Breast epithelium (tissue), 4 donors: ENCODE data around the gene MARCHF4. TPM values are rescaled to one million over a fixed set of nuclear protein-coding genes. Genes with fewer than 3 reads are reported as not detected.

ENCODE experiments used
- DNase-seq, 2 donors: peaks; one replicate each; pipeline ENCODE4 v3.0.0-alpha.2; 2019; ENCODE audit warnings: low spot score in 2 of 2
- H3K27ac ChIP-seq, 2 donors: fragments of 200-600 bp; sonication (generic) in 1 of 2; one replicate each; pipeline ENCODE4 v1.5.1; 2016 to 2019; ENCODE audit warnings: mild to moderate bottlenecking in 1 of 2
- H3K27me3 ChIP-seq, 2 donors: fragments of 200-600 bp; sonication (generic) in 1 of 2; one replicate each; pipeline versions ENCODE4 v1.5.1 to v1.6.0; 2017 to 2019; ENCODE audit warnings: control low read depth in 1 of 2, mild to moderate bottlenecking in 1 of 2
- H3K36me3 ChIP-seq: fragments of 200-600 bp; one replicate; pipeline ENCODE4 v1.5.1; 2019
- H3K4me1 ChIP-seq, 2 donors: fragments of 200-600 bp; sonication (generic); one replicate each; pipeline ENCODE4 v1.5.1; 2016 to 2019; ENCODE audit warnings: control low read depth in 1 of 2
- H3K4me3 ChIP-seq, 3 donors: fragments of 200-600 bp; sonication (generic); 1 replicate in 2 of 3; 2 replicates in 1 of 3; pipeline ENCODE4 v1.5.1; 2016 to 2019; ENCODE audit warnings: mild to moderate bottlenecking in 3 of 3, moderate library complexity in 2 of 3
- H3K9me3 ChIP-seq, 2 donors: fragments of 200-600 bp; sonication (generic) in 1 of 2; one replicate each; pipeline ENCODE4 v1.5.1; 2016 to 2019; ENCODE audit warnings: control low read depth in 1 of 2
- POLR2A ChIP-seq: fragments of 450-650 bp; IDR thresholded peaks from one replicate; pipeline ENCODE4 v1.6.1; 2016; ENCODE audit warnings: antibody characterized with exemption, mild to moderate bottlenecking, moderate library complexity
- POLR2AphosphoS5 ChIP-seq, 3 donors: sonication (generic); formaldehyde crosslinking; IDR thresholded peaks; one replicate each; pipeline ENCODE4 v1.6.1; 2017; ENCODE audit warnings: antibody characterized with exemption in 3 of 3
- intact Hi-C: fragments of 100-400 bp; cut with DNase I; formaldehyde crosslinking; loops from one replicate; pipeline ENCODE4 v1.15.1; 2023; ENCODE audit warnings: low total_unique reads
- total RNA-seq, 3 donors: library from RNA; depleted of rRNA; stranded (reverse); fragments of >200 nt; gene quantifications; one replicate each; pipeline ENCODE4 v1.1.0, GENCODE V29; 2016
- TF ChIP-seq, protein P1 (sequence below), 3 donors: fragments of 450-650 bp; IDR thresholded peaks; one replicate each; pipeline ENCODE4 v1.5.1; 2016 to 2017; ENCODE audit warnings: antibody characterized with exemption in 3 of 3, mild to moderate bottlenecking in 3 of 3, moderate library complexity in 3 of 3

The MARCHF4 gene
- total RNA-seq, 3 donors from 2014 or later = not detected

DNA sequence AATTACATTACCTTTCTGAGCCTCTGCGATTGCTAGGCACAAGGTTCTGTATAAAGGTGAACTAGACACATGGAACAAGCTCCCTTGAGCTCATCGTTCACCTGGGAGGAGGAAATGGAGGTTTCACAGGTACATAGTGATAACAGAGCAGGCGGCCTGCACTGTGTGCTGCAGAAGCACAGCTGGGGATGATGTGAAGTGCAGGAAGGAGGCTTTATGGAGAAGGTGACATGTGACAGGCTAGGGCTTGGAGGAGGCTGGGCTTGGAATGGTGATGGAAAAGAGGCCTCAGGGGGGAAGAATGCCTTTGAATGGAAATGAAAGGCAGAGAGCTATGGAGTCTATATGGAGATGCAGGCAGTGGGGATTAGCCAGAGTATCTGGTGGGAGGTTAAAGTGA is 22.9 kb downstream of the MARCHF4 start:
- H3K36me3 ChIP-seq = no peaks in the 10 kb centered on the region
- no peak for TF ChIP-seq POLR2AphosphoS5 (IDR thresholded peaks at IDR 0.05)
- TF ChIP-seq POLR2A = no peak
- TF ChIP-seq, protein P1, sequence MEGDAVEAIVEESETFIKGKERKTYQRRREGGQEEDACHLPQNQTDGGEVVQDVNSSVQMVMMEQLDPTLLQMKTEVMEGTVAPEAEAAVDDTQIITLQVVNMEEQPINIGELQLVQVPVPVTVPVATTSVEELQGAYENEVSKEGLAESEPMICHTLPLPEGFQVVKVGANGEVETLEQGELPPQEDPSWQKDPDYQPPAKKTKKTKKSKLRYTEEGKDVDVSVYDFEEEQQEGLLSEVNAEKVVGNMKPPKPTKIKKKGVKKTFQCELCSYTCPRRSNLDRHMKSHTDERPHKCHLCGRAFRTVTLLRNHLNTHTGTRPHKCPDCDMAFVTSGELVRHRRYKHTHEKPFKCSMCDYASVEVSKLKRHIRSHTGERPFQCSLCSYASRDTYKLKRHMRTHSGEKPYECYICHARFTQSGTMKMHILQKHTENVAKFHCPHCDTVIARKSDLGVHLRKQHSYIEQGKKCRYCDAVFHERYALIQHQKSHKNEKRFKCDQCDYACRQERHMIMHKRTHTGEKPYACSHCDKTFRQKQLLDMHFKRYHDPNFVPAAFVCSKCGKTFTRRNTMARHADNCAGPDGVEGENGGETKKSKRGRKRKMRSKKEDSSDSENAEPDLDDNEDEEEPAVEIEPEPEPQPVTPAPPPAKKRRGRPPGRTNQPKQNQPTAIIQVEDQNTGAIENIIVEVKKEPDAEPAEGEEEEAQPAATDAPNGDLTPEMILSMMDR (IDR thresholded peaks at IDR 0.05) = no peak
- intact Hi-C loops = no loop called here
- no peaks in the 10 kb centered on the region for H3K4me1 ChIP-seq
- H3K27me3 ChIP-seq = no peaks in the 10 kb centered on the region
- no peak for DNase-seq
- H3K27ac ChIP-seq = no peak overlapping the region
- no peaks in the 10 kb centered on the region for H3K9me3 ChIP-seq
- no peak overlapping the region for H3K4me3 ChIP-seq

DNA sequence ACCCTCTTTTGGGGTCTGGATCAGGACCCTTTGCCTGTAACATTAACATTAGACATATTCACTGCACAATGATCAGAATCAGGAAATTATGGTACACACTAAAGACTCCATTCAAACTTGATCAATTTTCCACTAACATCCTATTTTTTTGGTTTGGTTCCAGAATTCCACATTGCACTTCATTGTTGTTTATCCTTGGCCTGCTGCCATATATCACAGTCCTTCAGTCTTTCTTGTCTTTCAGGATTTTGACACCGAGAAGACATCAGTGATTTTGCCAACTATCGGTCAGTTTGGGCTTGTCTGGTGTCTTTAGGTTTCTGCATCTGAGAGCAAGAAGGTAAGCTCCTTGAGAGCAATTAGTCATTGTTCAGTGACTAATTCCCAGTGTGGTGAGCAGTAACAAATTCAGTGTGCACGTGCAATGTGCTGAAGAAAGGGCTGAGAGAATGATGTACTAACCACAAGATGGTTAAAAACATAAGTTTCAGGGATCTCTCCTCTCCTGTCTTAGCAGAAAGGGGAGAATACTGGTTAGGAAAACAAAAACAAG is 23.5 kb downstream of the MARCHF4 start:
- intact Hi-C loops = no loop called here
- no peak for DNase-seq
- H3K4me1 ChIP-seq = no peaks in the 10 kb centered on the region
- TF ChIP-seq, protein P1 (IDR thresholded peaks at IDR 0.05) = no peak
- TF ChIP-seq POLR2AphosphoS5 (IDR thresholded peaks at IDR 0.05) (no peak), POLR2A (no peak)
- H3K36me3 ChIP-seq = no peaks in the 10 kb centered on the region
- no peaks in the 10 kb centered on the region for H3K27me3 ChIP-seq
- no peak overlapping the region for H3K27ac ChIP-seq
- H3K9me3 ChIP-seq = no peaks in the 10 kb centered on the region
- no peak overlapping the region for H3K4me3 ChIP-seq

DNA sequence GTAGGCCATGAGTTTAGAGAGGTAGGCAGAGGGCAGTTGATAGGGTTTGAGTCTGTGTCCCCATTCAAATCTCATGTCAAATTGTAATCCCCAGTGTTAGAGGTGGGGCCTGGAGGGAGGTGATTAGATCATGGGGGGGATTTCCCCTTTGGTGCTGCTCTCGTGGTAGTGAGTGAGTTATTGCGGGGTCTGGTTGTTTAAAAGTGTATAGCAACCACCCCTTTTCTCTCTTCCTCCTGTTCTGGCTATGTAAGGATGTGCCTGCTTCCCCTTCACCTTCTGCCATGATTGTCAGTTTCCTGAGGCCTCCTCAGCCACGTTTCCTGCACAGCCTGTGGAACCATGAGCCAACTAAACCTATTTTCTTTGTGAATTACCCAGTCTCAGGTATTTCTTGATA is 25.5 kb downstream of the MARCHF4 start:
- H3K4me3 ChIP-seq = no peak overlapping the region
- no peaks in the 10 kb centered on the region for H3K36me3 ChIP-seq
- no peaks in the 10 kb centered on the region for H3K4me1 ChIP-seq
- H3K27me3 ChIP-seq = no peaks in the 10 kb centered on the region
- no peak overlapping the region for H3K27ac ChIP-seq
- intact Hi-C loops = no loop called here
- no peaks in the 10 kb centered on the region for H3K9me3 ChIP-seq
- TF ChIP-seq, protein P1 (IDR thresholded peaks at IDR 0.05) = no peak
- TF ChIP-seq POLR2AphosphoS5 (IDR thresholded peaks at IDR 0.05) = no peak
- TF ChIP-seq POLR2A = no peak
- no peak for DNase-seq

DNA sequence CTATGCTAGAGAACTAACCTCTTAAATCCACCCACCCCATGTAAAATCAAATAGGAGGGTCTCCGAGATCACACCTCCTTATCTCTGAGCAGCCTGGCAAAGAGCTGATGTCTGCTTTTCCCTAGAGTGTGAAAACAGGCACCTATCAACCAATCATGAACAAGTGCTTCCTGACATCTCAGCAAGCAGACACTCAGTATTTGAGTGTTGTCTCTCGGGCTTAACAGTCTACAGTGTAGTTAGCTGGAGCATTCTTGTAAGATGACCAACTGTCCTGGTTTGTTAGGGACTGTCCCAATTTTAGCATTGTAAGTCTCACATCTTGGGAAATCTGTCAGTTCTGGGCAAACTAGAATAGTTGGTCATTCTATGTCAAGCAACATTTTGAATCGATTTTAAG is 26.4 kb downstream of the MARCHF4 start:
- Histone ChIP-seq H3K27me3 (no peaks in the 10 kb centered on the region), H3K9me3 (no peaks in the 10 kb centered on the region), H3K36me3 (no peaks in the 10 kb centered on the region), H3K4me1 (no peaks in the 10 kb centered on the region), H3K4me3 (no peak overlapping the region), H3K27ac (no peak overlapping the region)
- DNase-seq = no peak
- intact Hi-C loops = no loop called here
- TF ChIP-seq POLR2AphosphoS5 (IDR thresholded peaks at IDR 0.05) (no peak), POLR2A (no peak)
- TF ChIP-seq, protein P1 (IDR thresholded peaks at IDR 0.05) = no peak

DNA sequence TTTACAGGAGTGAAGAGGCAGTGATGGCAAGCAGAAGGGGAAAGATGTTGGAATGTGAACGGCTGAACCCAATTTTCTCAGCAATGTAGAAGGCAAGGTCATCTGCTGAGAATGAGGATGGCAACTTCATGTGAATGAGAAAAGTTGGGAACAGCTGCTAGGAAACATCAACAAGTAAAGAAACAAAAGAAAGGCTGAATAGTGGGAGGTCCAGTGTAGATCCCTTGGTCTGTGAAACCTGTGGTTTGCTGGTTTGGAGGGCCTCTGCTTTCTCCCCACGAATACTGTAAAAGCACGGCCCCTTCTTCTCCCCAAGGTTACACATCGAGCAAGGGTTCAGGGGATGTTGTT is 27.4 kb downstream of the MARCHF4 start:
- H3K36me3 ChIP-seq = no peaks in the 10 kb centered on the region
- no peaks in the 10 kb centered on the region for H3K9me3 ChIP-seq
- DNase-seq = no peak
- no peak for TF ChIP-seq POLR2AphosphoS5 (IDR thresholded peaks at IDR 0.05)
- no peak for TF ChIP-seq POLR2A
- no peaks in the 10 kb centered on the region for H3K4me1 ChIP-seq
- no peaks in the 10 kb centered on the region for H3K27me3 ChIP-seq
- H3K27ac ChIP-seq = no peak overlapping the region
- no peak overlapping the region for H3K4me3 ChIP-seq
- intact Hi-C loops = no loop called here
